OCI-LY7 (cell line): ENCODE results near the gene KIF15.

Source experiments
- CTCF ChIP-seq: fragments of 200-600 bp; sonication (generic); conservative IDR thresholded peaks from 2 replicates; pipeline ENCODE4 v1.5.1; 2014; ENCODE audit warnings: mild to moderate bottlenecking, antibody characterized with exemption, low read length, moderate library complexity, mixed read lengths
- EZH2phosphoT487 ChIP-seq: fragments of 200-600 bp; sonication (generic); IDR thresholded peaks from 2 replicates; pipeline ENCODE4 v1.6.1; 2018; ENCODE audit warnings: low read depth, borderline replicate concordance, mild to moderate bottlenecking, mixed run types, antibody characterized with exemption, low read length, moderate library complexity, mixed read lengths

- no peak for TF ChIP-seq CTCF
- no peak for TF ChIP-seq EZH2phosphoT487
Measured at GRCh38 chr3:44874308-44874707, 112.7 kb downstream of the KIF15 start, which contains the start of gene TGM4.
